Duodenal mucosa (tissue), 2 donors: ENCODE results near the gene KLHL18.
"Not testable (repeated sequence)": the region's sequence is repeated elsewhere in the genome, so short reads cannot be mapped to it uniquely, and the experiment has no call there.

Source experiments
- H3K27ac ChIP-seq: one replicate; pipeline ENCODE4 v1.7.0; 2013; ENCODE audit warnings: low read depth, low read length
- H3K27me3 ChIP-seq, 2 donors: one replicate each; pipeline ENCODE4 v1.7.0; 2013; ENCODE audit warnings: low read length in 2 of 2, control low read depth in 1 of 2; ENCODE audit not compliant: insufficient read depth in 2 of 2, control insufficient read depth in 1 of 2
- H3K36me3 ChIP-seq, 2 donors: one replicate each; pipeline ENCODE4 v1.7.0; 2013; ENCODE audit warnings: low read length in 2 of 2, control low read depth in 1 of 2; ENCODE audit not compliant: insufficient read depth in 2 of 2, control insufficient read depth in 1 of 2
- H3K4me1 ChIP-seq, 2 donors: one replicate each; pipeline ENCODE4 v1.7.0; 2013; ENCODE audit warnings: low read length in 2 of 2, control low read depth in 1 of 2; ENCODE audit not compliant: insufficient read depth in 2 of 2, control insufficient read depth in 1 of 2
- H3K4me3 ChIP-seq, 2 donors: one replicate each; pipeline ENCODE4 v1.7.0; 2013; ENCODE audit warnings: low read length in 2 of 2, low read depth in 1 of 2
- H3K9ac ChIP-seq, 2 donors: one replicate each; pipeline ENCODE4 v1.7.0; 2013; ENCODE audit warnings: low read length in 2 of 2, low read depth in 1 of 2
- H3K9me3 ChIP-seq, 2 donors: one replicate each; pipeline ENCODE4 v1.7.0; 2013; ENCODE audit warnings: low read length in 2 of 2, control low read depth in 1 of 2; ENCODE audit not compliant: control insufficient read depth in 1 of 2

The KLHL18 gene

DNA sequence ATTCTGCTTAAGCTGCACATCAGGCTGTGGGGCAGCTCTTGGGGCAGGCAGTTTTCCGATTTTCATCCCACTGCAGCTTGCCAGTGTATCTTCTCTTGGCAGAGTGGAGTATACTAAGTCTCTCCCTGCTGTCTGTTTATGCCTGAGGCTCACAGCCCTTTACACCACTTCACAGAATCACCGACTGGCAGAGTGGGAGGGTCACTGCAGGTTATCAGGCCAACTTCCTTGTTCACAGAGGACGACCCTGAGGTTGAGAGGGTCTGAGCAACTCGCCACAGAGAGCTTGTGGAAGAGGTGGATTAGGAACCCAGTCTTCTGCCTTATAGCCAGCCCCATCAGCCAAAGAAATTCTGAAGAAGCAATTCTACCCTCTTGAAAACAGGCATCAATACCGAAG is 31.1 kb upstream of the KLHL18 start:
- H3K9ac ChIP-seq = no peak overlapping the region
- no peaks in the 10 kb centered on the region for H3K27me3 ChIP-seq
- no peaks in the 10 kb centered on the region for H3K9me3 ChIP-seq
- no peak overlapping the region for H3K4me3 ChIP-seq
- no peaks in the 10 kb centered on the region for H3K36me3 ChIP-seq
- no peak overlapping the region for H3K27ac ChIP-seq
- H3K4me1 ChIP-seq = no peaks in the 10 kb centered on the region

DNA sequence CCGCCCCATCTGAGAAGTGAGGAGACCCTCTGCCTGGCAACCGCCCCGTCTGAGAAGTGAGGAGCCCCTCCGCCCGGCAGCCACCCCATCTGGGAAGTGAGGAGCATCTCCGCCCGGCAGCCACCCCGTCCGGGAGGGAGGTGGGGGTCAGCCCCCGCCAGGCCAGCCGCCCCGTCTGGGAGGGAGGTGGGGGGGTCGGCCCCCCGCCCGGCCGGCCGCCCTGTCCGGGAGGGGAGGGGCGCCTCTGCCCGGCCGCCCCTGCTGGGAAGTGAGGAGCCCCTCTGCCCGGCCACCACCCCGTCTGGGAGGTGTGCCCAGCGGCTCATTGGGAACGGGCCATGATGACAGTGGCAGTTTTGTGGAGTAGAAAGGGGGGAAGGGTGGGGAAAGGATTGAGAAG is 26.4 kb upstream of the KLHL18 start:
- not testable (repeated sequence) for H3K27me3 ChIP-seq, H3K9me3 ChIP-seq, H3K4me3 ChIP-seq, H3K9ac ChIP-seq, H3K4me1 ChIP-seq, H3K27ac ChIP-seq, H3K36me3 ChIP-seq

DNA sequence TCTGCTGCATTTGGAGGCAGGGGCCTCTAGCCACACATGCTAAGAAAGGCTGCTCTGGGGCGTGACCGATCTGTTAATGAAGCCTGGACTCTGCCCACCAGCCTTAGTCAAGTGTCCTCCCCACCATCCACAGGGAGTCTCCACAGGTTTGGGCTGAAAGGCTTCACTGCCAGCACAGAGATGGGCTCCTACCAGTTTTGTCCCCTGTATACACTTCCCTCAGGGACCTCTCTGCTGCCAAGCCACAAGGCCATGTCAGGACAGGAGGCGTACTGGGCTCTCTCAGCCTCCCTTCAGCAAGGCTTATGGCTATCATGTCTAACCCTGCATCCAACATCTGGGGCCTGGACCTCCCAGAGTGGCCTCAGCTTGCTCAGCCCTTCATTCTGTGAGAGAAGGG is 23.6 kb upstream of the KLHL18 start:
- H3K36me3 ChIP-seq = no peaks in the 10 kb centered on the region
- no peak overlapping the region for H3K4me3 ChIP-seq
- no peak overlapping the region for H3K27ac ChIP-seq
- H3K9me3 ChIP-seq = no peaks in the 10 kb centered on the region
- no peak overlapping the region for H3K9ac ChIP-seq
- H3K4me1 ChIP-seq = no peaks in the 10 kb centered on the region
- no peaks in the 10 kb centered on the region for H3K27me3 ChIP-seq

DNA sequence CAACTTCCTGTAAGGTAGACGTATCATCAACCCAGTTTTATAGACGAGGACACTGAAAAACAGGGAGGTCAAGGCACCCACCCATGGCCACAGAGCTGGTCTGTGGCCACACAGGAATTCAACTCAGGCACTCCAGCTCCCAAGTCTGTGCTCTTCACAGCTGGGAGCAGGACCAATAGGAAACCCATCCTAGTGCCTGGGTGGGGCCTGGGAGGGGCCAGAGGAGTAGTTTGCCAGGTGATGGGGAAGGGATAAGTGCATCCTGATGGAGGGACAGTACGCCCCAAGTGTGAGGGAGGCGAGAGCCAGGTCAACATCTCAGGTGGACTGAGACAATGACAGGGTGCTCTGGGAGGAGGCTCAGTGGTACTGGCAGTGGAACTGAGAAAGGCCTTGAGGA is 22.1 kb upstream of the KLHL18 start:
- Histone ChIP-seq H3K9me3 (no peaks in the 10 kb centered on the region), H3K4me1 (no peaks in the 10 kb centered on the region), H3K27ac (no peak overlapping the region), H3K4me3 (no peak overlapping the region), H3K9ac (no peak overlapping the region), H3K36me3 (no peaks in the 10 kb centered on the region), H3K27me3 (no peaks in the 10 kb centered on the region)

DNA sequence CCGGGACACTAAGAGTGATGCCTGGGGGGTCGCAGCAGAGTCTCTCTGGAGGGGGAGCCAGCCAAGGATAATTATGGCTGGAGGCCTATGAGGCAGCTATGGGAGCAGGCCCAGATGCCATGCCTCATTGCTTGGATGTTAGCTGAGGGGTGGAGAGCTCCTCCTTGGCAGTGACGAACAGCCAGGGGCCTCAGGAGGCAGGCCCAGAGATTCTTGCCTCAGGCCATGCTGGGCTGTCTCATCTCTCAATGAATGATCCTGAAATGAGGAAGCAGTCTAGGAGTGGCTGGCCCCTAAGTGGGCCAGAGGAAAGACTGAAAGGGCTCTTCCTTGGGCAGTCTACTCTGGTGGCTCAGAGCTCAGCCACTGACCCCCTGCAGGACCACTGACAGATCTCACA is 21.4 kb upstream of the KLHL18 start:
- Histone ChIP-seq H3K27me3 (no peaks in the 10 kb centered on the region), H3K4me3 (no peak overlapping the region), H3K9me3 (no peaks in the 10 kb centered on the region), H3K4me1 (no peaks in the 10 kb centered on the region), H3K27ac (no peak overlapping the region), H3K9ac (no peak overlapping the region), H3K36me3 (no peaks in the 10 kb centered on the region)

DNA sequence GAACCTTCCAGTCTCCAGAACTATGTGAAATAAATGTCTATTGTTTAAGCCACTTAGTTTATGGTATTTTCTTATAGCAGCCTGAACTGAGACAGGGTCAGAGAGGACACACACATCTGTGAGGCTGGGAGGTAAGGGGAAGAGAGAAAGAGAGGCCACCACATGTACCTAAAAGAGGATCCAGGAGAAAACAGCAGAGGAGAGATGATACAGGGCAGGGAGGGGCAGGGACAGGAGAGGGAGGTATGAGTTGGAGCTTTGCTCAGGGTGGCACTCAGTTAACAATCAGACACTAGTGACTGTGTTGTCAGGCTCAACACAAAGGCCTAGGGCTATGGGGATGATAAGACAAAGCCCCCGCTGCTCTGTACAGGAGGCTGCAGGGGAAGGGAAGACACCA is 17.7 kb upstream of the KLHL18 start:
- H3K4me3 ChIP-seq = no peak overlapping the region
- H3K4me1 ChIP-seq = no peaks in the 10 kb centered on the region
- H3K9me3 ChIP-seq = no peaks in the 10 kb centered on the region
- H3K27me3 ChIP-seq = no peaks in the 10 kb centered on the region
- no peak overlapping the region for H3K9ac ChIP-seq
- no peaks in the 10 kb centered on the region for H3K36me3 ChIP-seq
- no peak overlapping the region for H3K27ac ChIP-seq

DNA sequence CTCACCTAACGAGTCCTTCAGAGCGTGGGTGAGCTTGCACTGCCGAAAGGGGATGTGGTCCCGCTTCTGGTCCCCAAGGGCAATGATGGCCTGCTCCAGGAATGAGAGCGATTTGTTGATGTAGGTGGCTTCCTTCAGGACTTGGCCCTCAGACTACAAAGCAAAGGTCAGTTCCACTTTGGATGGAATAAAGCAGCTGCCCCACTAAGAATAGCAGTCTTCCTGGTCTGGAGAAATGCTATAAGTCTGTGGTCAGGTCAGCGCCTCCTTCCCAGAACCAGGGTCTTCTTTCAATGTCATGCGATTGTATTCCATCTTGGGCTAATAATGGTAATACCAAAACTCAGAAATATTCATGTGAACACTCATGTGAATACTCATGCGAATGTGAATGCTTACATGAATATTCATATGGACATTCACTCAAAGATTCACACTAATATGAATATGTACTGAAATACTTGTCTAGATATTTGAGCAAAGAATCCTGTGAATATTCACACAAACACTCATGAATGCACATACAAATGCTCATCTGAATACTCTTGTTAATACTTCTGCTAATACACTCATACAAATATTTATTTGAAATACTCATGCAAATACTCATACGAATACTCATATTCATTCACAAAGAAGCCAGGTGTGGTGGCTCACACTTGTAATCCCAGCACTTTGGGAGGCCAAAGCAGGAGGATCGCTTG is 16.9 kb upstream of the KLHL18 start:
- Histone ChIP-seq H3K9ac (no peak overlapping the region), H3K27ac (no peak overlapping the region), H3K27me3 (no peaks in the 10 kb centered on the region), H3K4me1 (no peaks in the 10 kb centered on the region), H3K36me3 (no peaks in the 10 kb centered on the region), H3K9me3 (no peaks in the 10 kb centered on the region), H3K4me3 (no peak overlapping the region)

DNA sequence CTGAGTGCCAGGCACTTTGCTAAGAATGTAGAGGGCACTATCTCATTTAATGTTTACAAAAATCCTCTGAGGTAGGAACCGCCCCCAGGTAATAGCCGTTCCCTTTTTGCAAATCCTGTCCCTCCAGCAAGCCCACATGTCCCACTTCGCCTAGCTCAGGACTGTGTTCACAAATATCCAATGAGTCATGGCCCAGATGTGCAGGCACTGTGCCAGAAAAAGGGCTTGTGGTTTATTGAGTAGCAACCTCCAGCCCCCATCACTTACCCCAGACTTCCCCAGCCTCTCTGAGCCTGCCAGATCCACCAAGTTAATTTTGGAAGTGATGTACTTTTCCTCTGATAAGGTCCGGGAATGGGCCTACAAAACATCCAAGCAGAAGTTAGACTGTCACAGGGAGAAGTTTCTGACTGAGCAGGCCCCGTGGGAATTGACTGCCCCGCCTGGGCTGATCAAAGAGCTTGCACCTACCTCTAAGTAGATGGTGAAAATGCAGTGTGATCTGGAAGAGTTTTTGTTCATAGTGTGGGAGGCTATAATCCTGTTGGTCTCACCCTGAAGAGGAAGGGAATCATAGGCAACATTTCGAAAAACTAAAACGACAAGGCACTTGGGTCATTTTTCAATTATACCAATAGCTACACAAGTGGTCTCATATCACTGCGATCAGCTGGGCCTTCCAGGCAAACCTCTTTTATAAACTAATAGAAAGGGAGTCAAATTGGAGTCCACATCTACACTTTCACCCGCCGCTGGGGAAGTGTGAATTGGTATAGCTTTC is 15.8 kb upstream of the KLHL18 start:
- no peaks in the 10 kb centered on the region for H3K9me3 ChIP-seq
- no peak overlapping the region for H3K27ac ChIP-seq
- no peaks in the 10 kb centered on the region for H3K36me3 ChIP-seq
- no peaks in the 10 kb centered on the region for H3K4me1 ChIP-seq
- no peak overlapping the region for H3K4me3 ChIP-seq
- no peak overlapping the region for H3K9ac ChIP-seq
- H3K27me3 ChIP-seq = no peaks in the 10 kb centered on the region

DNA sequence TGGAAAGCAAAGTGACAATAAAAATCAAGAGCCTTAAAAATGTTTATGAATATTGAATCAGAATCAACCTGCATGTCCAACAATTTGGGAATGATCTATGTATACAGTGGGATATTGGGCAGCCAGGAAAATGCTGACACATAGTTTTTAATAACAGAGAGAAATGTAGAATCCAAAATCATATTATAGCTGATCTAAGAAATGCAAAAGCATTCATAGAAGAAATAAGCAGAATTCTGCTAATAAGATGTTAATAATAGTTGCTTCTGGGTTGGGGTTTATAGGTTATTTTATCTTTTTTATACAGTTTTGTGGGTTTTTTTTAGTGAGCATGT is 15.3 kb upstream of the KLHL18 start:
- Histone ChIP-seq H3K4me1 (no peaks in the 10 kb centered on the region), H3K36me3 (no peaks in the 10 kb centered on the region), H3K9me3 (no peaks in the 10 kb centered on the region), H3K27me3 (no peaks in the 10 kb centered on the region), H3K27ac (no peak overlapping the region), H3K9ac (no peak overlapping the region), H3K4me3 (no peak overlapping the region)

DNA sequence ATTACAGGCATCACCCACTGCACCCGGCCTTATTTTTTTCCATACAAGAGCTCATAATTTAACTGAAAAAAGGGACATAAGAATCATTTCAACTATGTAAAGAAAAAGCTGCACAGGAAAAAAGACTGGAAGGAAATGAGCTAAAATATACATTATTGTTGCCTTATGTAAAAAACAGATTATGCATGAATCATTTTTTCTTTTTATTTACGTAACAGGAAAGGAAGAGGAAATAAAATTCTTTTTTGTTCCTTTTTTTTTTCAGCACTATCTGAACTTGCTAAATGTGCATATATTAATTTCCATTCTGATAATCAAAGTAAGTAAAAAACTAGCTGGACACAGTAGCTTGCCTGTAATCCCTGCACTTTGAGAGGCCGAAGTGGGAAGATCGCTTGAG is 12.2 kb upstream of the KLHL18 start:
- peaks cover under 1 to 4% of the 10 kb centered on the region in 2 donors for H3K36me3 ChIP-seq
- H3K4me3 ChIP-seq = no peak overlapping the region
- no peak overlapping the region for H3K9ac ChIP-seq
- H3K9me3 ChIP-seq = no peaks in the 10 kb centered on the region
- H3K27ac ChIP-seq = no peak overlapping the region
- no peaks in the 10 kb centered on the region for H3K4me1 ChIP-seq
- H3K27me3 ChIP-seq = no peaks in the 10 kb centered on the region
